GM12878 (cell line): ENCODE measurements around the gene TEAD4. TPM values are rescaled to one million over a fixed set of nuclear protein-coding genes. Genes with fewer than 3 reads are reported as not detected.

Experiments
- ATAC-seq: fragments of 200-7000 bp; cut with Tn5 transposase; 3 replicates; pipeline ENCODE4 v1.9.1; 2020; ENCODE audit warnings: mild to moderate bottlenecking, moderate library complexity
- BruUV-seq: library from RNA; stranded (reverse); fragments of 400-500 nt; replicated peaks from 2 replicates; lab custom pipeline; 2021; lab: Mats Ljungman, UMichigan
- CTCF ChIA-PET: fragments of 300-600 bp; sonication (Branson Sonifier 250); formaldehyde crosslinking; extraction: SDS; loops from one replicate; lab custom pipeline; 2021; ENCODE audit warnings: inconsistent platforms; lab: Yijun Ruan, JAX
- POLR2A ChIA-PET: fragments of 350-600 bp; formaldehyde crosslinking; extraction: SDS; loops from one replicate; lab custom pipeline; 2021; ENCODE audit warnings: inconsistent platforms; lab: Charles Lee
- RAD21 ChIA-PET: fragments of 300-600 bp; sonication (Branson Sonifier 250); formaldehyde crosslinking; loops from one replicate; lab custom pipeline; 2023; ENCODE audit warnings: antibody characterized with exemption; ENCODE audit not compliant: unreplicated experiment; lab: Charles Lee
- SMC1A ChIA-PET: fragments of 300-600 bp; sonication (Branson Sonifier 250); formaldehyde crosslinking; loops from one replicate; lab custom pipeline; 2023; ENCODE audit not compliant: unreplicated experiment, uncharacterized antibody; lab: Charles Lee
- DNase-seq: peaks from one replicate; pipeline ENCODE4 v3.0.0-alpha.2; 2011; ENCODE audit warnings: low read depth, low spot score
- FAIRE-seq: peaks from 3 replicates; lab custom pipeline; 2011; peaks lifted over from hg19 to GRCh38; lab: Jason Lieb, UNC
- H2AFZ ChIP-seq: 2 replicates; pipeline ENCODE4 v1.6.0; 2011; ENCODE audit warnings: low read depth, low read length, control low read depth; ENCODE audit not compliant: control insufficient read depth
- H3K27ac ChIP-seq: 2 replicates; pipeline ENCODE4 v1.5.1; 2011; ENCODE audit warnings: control low read depth; ENCODE audit not compliant: control insufficient read depth, insufficient read depth
- H3K27me3 ChIP-seq, 2 experiments: replicated peaks in 1 of 2; 2 replicates each; pipeline versions ENCODE4 v1.6.0 to v1.6.1; 2011; ENCODE audit warnings: low read length in 1 of 2; ENCODE audit not compliant: control insufficient read depth in 2 of 2, insufficient read depth in 2 of 2
- H3K36me3 ChIP-seq, 2 experiments: 2 replicates each; pipeline ENCODE4 v1.5.1; 2011; ENCODE audit warnings: low read length in 1 of 2; ENCODE audit not compliant: control insufficient read depth in 2 of 2, insufficient read depth in 2 of 2
- H3K4me1 ChIP-seq: 2 replicates; pipeline ENCODE4 v1.6.1; 2011; ENCODE audit warnings: mild to moderate bottlenecking, low read length, moderate library complexity, mixed read lengths; ENCODE audit not compliant: control insufficient read depth, insufficient read depth
- H3K4me2 ChIP-seq: 2 replicates; pipeline ENCODE4 v1.6.0; 2011; ENCODE audit warnings: control low read depth; ENCODE audit not compliant: control insufficient read depth, insufficient read depth
- H3K4me3 ChIP-seq: fragments of 200-600 bp; sonication (generic); 2 replicates; pipeline ENCODE4 v1.5.1; 2016
- H3K79me2 ChIP-seq: 2 replicates; pipeline ENCODE4 v1.6.0; 2011; ENCODE audit warnings: low read length; ENCODE audit not compliant: control insufficient read depth, insufficient read depth
- H3K9ac ChIP-seq: 2 replicates; pipeline ENCODE4 v1.8.0; 2011; ENCODE audit warnings: low read length, control low read depth, mixed read lengths; ENCODE audit not compliant: control insufficient read depth, insufficient read depth
- H3K9me3 ChIP-seq: replicated peaks from 3 replicates; pipeline ENCODE4 v1.5.1; 2011; ENCODE audit warnings: mild to moderate bottlenecking, low read length; ENCODE audit not compliant: control insufficient read depth, insufficient read depth
- H4K20me1 ChIP-seq: 2 replicates; pipeline ENCODE4 v1.6.0; 2011; ENCODE audit not compliant: control insufficient read depth, insufficient read depth
- ATF7 ChIP-seq: fragments of 450-650 bp; IDR thresholded peaks from 2 replicates; pipeline ENCODE4 v1.6.1; 2016; ENCODE audit warnings: low read depth, mild to moderate bottlenecking
- DPF2 ChIP-seq: fragments of 450-650 bp; IDR thresholded peaks from 2 replicates; pipeline ENCODE4 v1.6.1; 2017; ENCODE audit warnings: mild to moderate bottlenecking
- ESRRA ChIP-seq: IDR thresholded peaks from 2 replicates; pipeline ENCODE4 v1.6.1; 2012; ENCODE audit warnings: mild to moderate bottlenecking, low read length, improper control_type of control experiment
- KAT2A ChIP-seq: conservative IDR thresholded peaks from 2 replicates; pipeline ENCODE4 v1.6.1; 2011; ENCODE audit warnings: low read depth, low read length; ENCODE audit not compliant: control insufficient read depth
- PBX3 ChIP-seq: IDR thresholded peaks from 2 replicates; pipeline ENCODE4 v1.6.1; 2011; ENCODE audit warnings: mild to moderate bottlenecking, low read depth, low read length, moderate library complexity; ENCODE audit not compliant: insufficient replicate concordance
- SIX5 ChIP-seq: IDR thresholded peaks from 2 replicates; pipeline ENCODE4 v1.6.1; 2011; ENCODE audit warnings: mild to moderate bottlenecking, low read depth, low read length, moderate library complexity; ENCODE audit not compliant: severe bottlenecking
- WGBS: methylation state at CpG from one replicate; pipeline ENCODE4 v1.1.6; 2016; ENCODE audit warnings: low lambda C conversion rate; ENCODE audit not compliant: insufficient replicate concordance, insufficient coverage; ENCODE audit errors: missing lambda C conversion rate; 5-methylcytosine and 5-hydroxymethylcytosine counted together
- in situ Hi-C: fragments of 300-500 bp; cut with MboI; formaldehyde crosslinking; loops from 9 replicates; pipeline ENCODE4 v1.14.3; 2018; ENCODE audit warnings: mixed read lengths
- intact Hi-C: fragments of 100-400 bp; cut with micrococcal nuclease; formaldehyde crosslinking; loops from one replicate; pipeline ENCODE4 v1.14.2; 2022; ENCODE audit not compliant: unreplicated experiment
- polyA plus RNA-seq, 11 experiments: library from polyadenylated mRNA; depleted of rRNA in 4 of 11; unstranded in 6 of 11; stranded (reverse) in 5 of 11; fragments of >200 nt; fragmentation: Nextera tagmentation in 4 of 11; fragmentation: Illumina TruSeq in 1 of 11; extraction: Ambion mirVana in 4 of 11; extraction: Trizol in 1 of 11; gene quantifications; 1 replicate in 1 of 11; 2 replicates in 10 of 11; pipeline versions ENCODE4 v1.2.1 to v1.2.3, GENCODE V29; 2011 to 2016; ENCODE audit warnings: inconsistent platforms in 2 of 11, missing spikeins in 2 of 11, low read depth in 1 of 11
- total RNA-seq, 4 experiments: library from RNA; depleted of rRNA in 3 of 4; stranded (reverse); fragments of >200 nt in 3 of 4; fragmentation: Illumina TruSeq in 1 of 4; extraction: Trizol in 1 of 4; gene quantifications; 2 replicates each; pipeline versions ENCODE4 v1.2.1 to v1.2.3, GENCODE V29; 2013 to 2021

TEAD4 gene
- total and polyA plus RNA-seq, 10 of the 15 experiments (the other 5 are each of a cell fraction or from before 2014, with no cell fraction given): 0.04 to 0.68 (median 0.31) TPM; not detected in 4

GRCh38 chr12:3030821-3031429 is 71.7 kb downstream of the TEAD4 start:
- Histone ChIP-seq H3K79me2 (no peaks in the 10 kb centered on the region), H3K9me3 (no peaks in the 10 kb centered on the region), H3K27me3 (no peaks in the 10 kb centered on the region), H3K36me3 (no peaks in the 10 kb centered on the region), H3K4me2 (no peak overlapping the region), H3K9ac (no peak overlapping the region), H3K4me1 (no peaks in the 10 kb centered on the region), H4K20me1 (no peaks in the 10 kb centered on the region), H2AFZ (no peak overlapping the region), H3K27ac (no peak overlapping the region), H3K4me3 (no peak overlapping the region)
- ChIA-PET SMC1A (no interaction called here), CTCF (no interaction called here), RAD21 (no interaction called here), POLR2A (no interaction called here)
- DNase-seq: no peak
- TF ChIP-seq PBX3 (no peak), DPF2 (no peak), SIX5 (no peak), KAT2A (no peak), ESRRA (no peak), ATF7 (no peak)
- no TSS peak for BruUV-seq
- no peak for ATAC-seq
- intact Hi-C loops (loop anchor here (5.0 kb wide), 1 partner anchor 184 kb away; no protein-coding TSS in a partner anchor), in situ Hi-C loops (no loop called here)
- 44% methylated on average over 21 of the region's 21 CpGs for WGBS
- FAIRE-seq: no peak
